Heart left ventricle (tissue), 13 donors: Measurements from ENCODE around the gene SUSD6.

Source experiments
- POLR2A ChIP-seq, 2 donors: fragments of 450-650 bp; IDR thresholded peaks; one replicate each; pipeline ENCODE4 v1.6.1; 2017; ENCODE audit warnings: antibody characterized with exemption in 2 of 2, mild to moderate bottlenecking in 2 of 2, moderate library complexity in 2 of 2
- TF ChIP-seq, protein P1 (sequence below), 12 donors: fragments of 200-600 bp; sonication (generic) in 4 of 12; IDR thresholded peaks; one replicate each; pipeline versions ENCODE4 v1.5.0 to v1.8.0; 2018 to 2022; ENCODE audit warnings: antibody characterized with exemption in 12 of 12, mild to moderate bottlenecking in 5 of 12
- donor health status: ischemic (EF 13 %, LVEDD 7.1; RV severe dilation, severe dysfunction).
- donor health status: DM: no; HTN: yes; CAD: no.
- donor health status: DM: no; HTN: no; CAD: no.
- donor health status: ischemic (EF 25% LVEDD 6.9; RV normal size, moderate dysfunction).
- donor health status: ischemic (EF 25% LVEDD 5.7; RV mildly dilated, moderate dysfunction).
- donor health status: ischemic (EF 35%, LVEDD 5.7; RV mildly dilated, moderate dysfunction).
- donor health status: nonischemic (EF 11% LVEDD 7.7; RV severe dilation, severe dysfunction).
- donor health status: DM: yes; HTN: yes; CAD: no.
- donor health status: PGD.
- donor health status: ischemic (EF 29% LVEDD 5.4; RV normal size, mild dysfunction).
- donor health status: nonischemic (EF 23%, LVEDD 6.1; RV moderate dilation, normal function).

- TF ChIP-seq, protein P1, sequence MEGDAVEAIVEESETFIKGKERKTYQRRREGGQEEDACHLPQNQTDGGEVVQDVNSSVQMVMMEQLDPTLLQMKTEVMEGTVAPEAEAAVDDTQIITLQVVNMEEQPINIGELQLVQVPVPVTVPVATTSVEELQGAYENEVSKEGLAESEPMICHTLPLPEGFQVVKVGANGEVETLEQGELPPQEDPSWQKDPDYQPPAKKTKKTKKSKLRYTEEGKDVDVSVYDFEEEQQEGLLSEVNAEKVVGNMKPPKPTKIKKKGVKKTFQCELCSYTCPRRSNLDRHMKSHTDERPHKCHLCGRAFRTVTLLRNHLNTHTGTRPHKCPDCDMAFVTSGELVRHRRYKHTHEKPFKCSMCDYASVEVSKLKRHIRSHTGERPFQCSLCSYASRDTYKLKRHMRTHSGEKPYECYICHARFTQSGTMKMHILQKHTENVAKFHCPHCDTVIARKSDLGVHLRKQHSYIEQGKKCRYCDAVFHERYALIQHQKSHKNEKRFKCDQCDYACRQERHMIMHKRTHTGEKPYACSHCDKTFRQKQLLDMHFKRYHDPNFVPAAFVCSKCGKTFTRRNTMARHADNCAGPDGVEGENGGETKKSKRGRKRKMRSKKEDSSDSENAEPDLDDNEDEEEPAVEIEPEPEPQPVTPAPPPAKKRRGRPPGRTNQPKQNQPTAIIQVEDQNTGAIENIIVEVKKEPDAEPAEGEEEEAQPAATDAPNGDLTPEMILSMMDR (IDR thresholded peaks at IDR 0.05) = no peak
- TF ChIP-seq POLR2A (IDR thresholded peaks at IDR 0.05) = no peak
Measured at GRCh38 chr14:69754487-69754886, 143.1 kb downstream of the SUSD6 start.
